HG03571 (cell line): Measurements from ENCODE around the gene EEF1E1.
A peak's percentile ranks its signal among the peaks of the same experiment; 100 is the strongest.

Source experiments
- ATAC-seq: cut with Tn5 transposase; IDR thresholded peaks from one replicate; pipeline ENCODE4 v1.9.1; 2021; ENCODE audit not compliant: unreplicated experiment

The EEF1E1 gene

GRCh38 chr6:8102122-8102958 is at the start of gene EEF1E1:
TSS of gene EEF1E1 (minus strand) at chr6:8102548. CDS start at chr6:8102521, 27 bp downstream.
- peak; percentile 99 for ATAC-seq

GRCh38 chr6:8149350-8149749 is 47.0 kb upstream of the EEF1E1 start:
- no peak for ATAC-seq

GRCh38 chr6:8143945-8144344 is 41.6 kb upstream of the EEF1E1 start:
- ATAC-seq = no peak

- no peak for ATAC-seq
These were observed 37.1 kb upstream of the EEF1E1 start for GRCh38 chr6:8139451-8139850.

GRCh38 chr6:8137529-8137939 is 35.2 kb upstream of the EEF1E1 start:
- ATAC-seq = no peak

- no peak for ATAC-seq
These were observed 32.9 kb upstream of the EEF1E1 start for GRCh38 chr6:8135276-8135675.

GRCh38 chr6:8132130-8132529 is 29.8 kb upstream of the EEF1E1 start:
- ATAC-seq = no peak

GRCh38 chr6:8131265-8131897 is 29.0 kb upstream of the EEF1E1 start:
- ATAC-seq = peak; percentile 59

GRCh38 chr6:8130399-8130798 is 28.1 kb upstream of the EEF1E1 start:
- no peak for ATAC-seq

GRCh38 chr6:8123236-8123635 is 20.9 kb upstream of the EEF1E1 start:
- no peak for ATAC-seq

- no peak for ATAC-seq
These were observed 12.6 kb upstream of the EEF1E1 start for GRCh38 chr6:8114956-8115355.

- ATAC-seq = no peak
These were observed 10.8 kb upstream of the EEF1E1 start for GRCh38 chr6:8113131-8113654.

- ATAC-seq = no peak
These were observed 8.4 kb upstream of the EEF1E1 start for GRCh38 chr6:8110725-8111124.

GRCh38 chr6:8110117-8110721 is 7.9 kb upstream of the EEF1E1 start:
- no peak for ATAC-seq

GRCh38 chr6:8108759-8109539 is 6.6 kb upstream of the EEF1E1 start:
- ATAC-seq = no peak

GRCh38 chr6:8108031-8108660 is 5.8 kb upstream of the EEF1E1 start:
- no peak for ATAC-seq

- ATAC-seq = no peak
These were observed 3.4 kb upstream of the EEF1E1 start for GRCh38 chr6:8105791-8106190.

- ATAC-seq = no peak
These were observed 1.4 kb upstream of the EEF1E1 start for GRCh38 chr6:8103726-8104125.

GRCh38 chr6:8100159-8100854 is 2.0 kb downstream of the EEF1E1 start:
- ATAC-seq = no peak

GRCh38 chr6:8090650-8091049 is 11.7 kb downstream of the EEF1E1 start:
- no peak for ATAC-seq
